Thymus (tissue), 11 donors: Measurements from ENCODE around the gene CCDC170. TPM values are rescaled to one million over a fixed set of nuclear protein-coding genes. Genes with fewer than 3 reads are reported as not detected.

ENCODE experiments used
- DNase-seq, 9 donors: peaks; one replicate each; pipeline ENCODE4 v3.0.0-alpha.2; 2013; ENCODE audit warnings: low spot score in 9 of 9, low read depth in 6 of 9, missing footprints in 1 of 9
- H3K27ac ChIP-seq, 2 donors: one replicate each; pipeline ENCODE4 v1.5.1; 2013; ENCODE audit warnings: control low read depth in 1 of 2, low read depth in 1 of 2, low read length in 1 of 2, mild to moderate bottlenecking in 1 of 2, moderate library complexity in 1 of 2
- H3K27me3 ChIP-seq, 2 donors: one replicate each; pipeline ENCODE4 v1.5.1; 2013; ENCODE audit warnings: low read length in 1 of 2; ENCODE audit not compliant: control insufficient read depth in 2 of 2, insufficient read depth in 1 of 2
- H3K36me3 ChIP-seq, 2 donors: one replicate each; pipeline ENCODE4 v1.5.1; 2013; ENCODE audit warnings: low read length in 1 of 2, mild to moderate bottlenecking in 1 of 2, moderate library complexity in 1 of 2; ENCODE audit not compliant: control insufficient read depth in 2 of 2, insufficient read depth in 2 of 2
- H3K4me1 ChIP-seq, 2 donors: one replicate each; pipeline ENCODE4 v1.5.1; 2013; ENCODE audit warnings: low read length in 2 of 2; ENCODE audit not compliant: control insufficient read depth in 2 of 2, insufficient read depth in 2 of 2
- H3K4me3 ChIP-seq, 2 donors: one replicate each; pipeline ENCODE4 v1.5.1; 2013; ENCODE audit warnings: low read length in 2 of 2, control low read depth in 1 of 2, mild to moderate bottlenecking in 1 of 2
- H3K9me3 ChIP-seq, 2 donors: one replicate each; pipeline ENCODE4 v1.5.1; 2013; ENCODE audit warnings: low read length in 1 of 2, mild to moderate bottlenecking in 1 of 2; ENCODE audit not compliant: control insufficient read depth in 2 of 2, insufficient read depth in 1 of 2
- WGBS: extraction: QIAGEN DNeasy Blood & Tissue Kit; methylation state at CpG from one replicate; pipeline ENCODE4 v1.1.7; 2013; 5-methylcytosine and 5-hydroxymethylcytosine counted together
- polyA plus RNA-seq: library from polyadenylated mRNA; stranded (reverse); fragments of 200-250 nt; gene quantifications from one replicate; pipeline ENCODE4 v1.2.3, GENCODE V29; 2013
- total RNA-seq: library from RNA; stranded (reverse); fragments of 120-200 nt; gene quantifications from one replicate; pipeline ENCODE4 v1.2.4, GENCODE V29; 2013
- donor health status: healthy.

Gene CCDC170
- total and polyA plus RNA-seq, 2 donors, result 0.21 to 0.66 TPM

DNA sequence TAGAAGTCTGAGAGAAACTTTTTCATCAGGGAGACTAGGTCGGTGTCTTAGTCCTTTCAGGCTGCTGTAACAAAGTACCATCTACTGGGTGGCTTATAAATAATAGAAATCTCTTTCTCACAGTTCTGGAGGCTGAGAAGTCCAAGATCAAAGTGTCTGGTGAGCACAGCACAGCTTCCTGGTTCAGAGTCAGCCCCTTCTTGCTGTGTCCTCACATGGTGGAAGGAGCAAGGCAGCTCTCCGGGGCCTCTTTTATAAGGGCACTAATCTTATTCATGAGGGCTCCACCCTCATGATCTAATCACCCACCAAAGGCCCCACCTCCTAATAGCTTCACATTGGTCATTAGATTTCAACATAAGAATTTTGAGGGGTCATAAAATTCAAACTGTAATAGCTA lies 122.8 kb downstream of the CCDC170 start:
- Histone ChIP-seq H3K27me3 (no peaks in the 10 kb centered on the region), H3K9me3 (no peaks in the 10 kb centered on the region)
- no peak for DNase-seq

DNA sequence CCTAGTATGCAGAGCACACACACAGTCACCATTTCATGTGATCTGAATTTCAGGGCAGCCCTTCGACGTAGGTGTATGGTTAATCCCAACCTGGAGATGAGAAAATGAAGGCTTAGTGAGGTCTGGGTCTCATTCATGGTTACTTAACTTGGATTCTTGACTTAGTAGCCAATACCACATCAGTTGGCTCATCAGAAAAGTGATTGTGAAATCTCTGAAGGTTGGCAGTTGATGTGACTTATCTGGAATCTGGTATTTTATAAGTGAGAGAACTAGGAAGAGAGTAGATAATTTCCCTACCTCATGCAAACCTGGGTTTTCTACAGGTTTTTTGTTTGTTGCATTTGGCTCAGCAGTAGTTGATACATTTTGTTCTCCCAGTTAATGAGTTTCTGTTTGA lies 123.7 kb downstream of the CCDC170 start:
- peaks cover 0 to 11% of the 10 kb centered on the region in 2 donors for H3K4me1 ChIP-seq
- H3K27ac ChIP-seq, result no peak overlapping the region
- H3K4me3 ChIP-seq, result no peak overlapping the region
- WGBS, result 95% methylated on average over 2 of the region's 2 CpGs
- DNase-seq, result no peak
- no peaks in the 10 kb centered on the region for H3K36me3 ChIP-seq
- no peaks in the 10 kb centered on the region for H3K9me3 ChIP-seq
- no peaks in the 10 kb centered on the region for H3K27me3 ChIP-seq

More for the DNA sequence above, 122.8 kb downstream of the CCDC170 start:
- WGBS, result 93% methylated on average over 2 of the region's 2 CpGs
- no peak overlapping the region for H3K4me3 ChIP-seq
- no peak overlapping the region for H3K27ac ChIP-seq
- peaks cover 0 to 11% of the 10 kb centered on the region in 2 donors for H3K4me1 ChIP-seq
- H3K36me3 ChIP-seq, result no peaks in the 10 kb centered on the region

DNA sequence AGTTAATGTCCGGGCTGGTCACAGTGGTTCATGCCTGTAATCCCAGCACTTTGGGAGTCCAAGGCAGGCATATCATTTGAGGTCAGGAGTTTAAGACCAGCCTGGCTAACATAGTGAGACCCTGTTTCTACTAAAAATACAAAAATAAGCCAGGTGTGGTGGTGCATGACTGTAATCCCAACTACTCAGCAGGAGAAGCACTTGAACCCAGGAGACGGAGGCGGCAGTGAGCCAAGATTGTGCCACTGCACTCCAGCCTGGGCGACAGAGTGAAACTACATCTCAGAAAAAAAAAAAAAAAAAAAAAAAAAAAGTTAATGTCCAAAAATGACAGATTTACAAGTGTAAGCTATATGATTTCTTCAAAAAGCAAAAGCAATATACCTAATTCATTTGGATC lies 124.9 kb downstream of the CCDC170 start:
- Histone ChIP-seq H3K4me1 (peaks cover 0 to 11% of the 10 kb centered on the region in 2 donors), H3K4me3 (no peak overlapping the region), H3K36me3 (no peaks in the 10 kb centered on the region), H3K9me3 (no peaks in the 10 kb centered on the region), H3K27ac (no peak overlapping the region), H3K27me3 (no peaks in the 10 kb centered on the region)
- WGBS, result over 99% methylated on average over 4 of the region's 4 CpGs
- no peak for DNase-seq

DNA sequence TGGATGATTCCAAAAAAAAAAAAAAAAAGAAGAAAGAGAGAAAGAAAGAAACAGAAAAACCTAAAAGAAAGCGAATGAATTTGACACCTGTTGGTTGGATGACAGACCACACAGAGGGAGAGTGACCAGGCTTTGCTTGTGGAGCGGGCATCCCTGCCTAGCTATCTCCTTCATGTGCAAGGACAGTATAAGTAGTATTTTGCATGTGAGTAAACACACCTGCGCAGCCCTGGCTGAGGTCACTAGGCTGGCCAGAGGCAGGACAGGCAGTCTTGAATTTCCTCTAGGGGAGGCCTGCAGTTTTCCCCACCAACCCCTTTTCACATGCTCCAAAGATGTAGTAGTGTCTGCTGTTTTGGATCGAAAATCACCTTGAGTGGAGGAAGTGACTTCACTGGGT lies 126.4 kb downstream of the CCDC170 start:
- Histone ChIP-seq H3K36me3 (no peaks in the 10 kb centered on the region), H3K9me3 (no peaks in the 10 kb centered on the region), H3K27ac (no peak overlapping the region), H3K27me3 (no peaks in the 10 kb centered on the region), H3K4me3 (no peak overlapping the region), H3K4me1 (peaks cover 0 to 11% of the 10 kb centered on the region in 2 donors)
- no peak for DNase-seq
- WGBS, result 98% methylated on average over 4 of the region's 4 CpGs

DNA sequence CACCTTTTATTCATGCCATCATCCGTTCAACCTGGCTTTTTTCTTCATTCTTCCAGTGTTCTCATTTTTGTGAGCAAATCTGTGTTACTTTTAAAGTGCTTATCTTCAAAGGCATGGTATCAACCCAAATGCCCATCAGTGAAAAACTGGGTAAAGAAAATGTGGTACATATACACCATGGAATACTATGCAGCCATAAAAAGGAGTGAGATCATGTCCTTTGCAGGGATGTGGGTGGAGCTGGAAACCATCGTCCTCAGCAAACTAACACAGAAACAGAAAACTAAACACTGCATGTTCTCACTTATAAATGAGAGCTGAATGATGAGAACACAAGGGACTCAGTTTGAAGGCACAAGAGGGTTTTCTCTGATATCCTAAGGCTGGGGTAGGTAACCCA lies 130.3 kb downstream of the CCDC170 start:
- Histone ChIP-seq H3K27ac (no peak overlapping the region), H3K4me1 (no peaks in the 10 kb centered on the region), H3K9me3 (no peaks in the 10 kb centered on the region), H3K4me3 (no peak overlapping the region), H3K27me3 (no peaks in the 10 kb centered on the region), H3K36me3 (no peaks in the 10 kb centered on the region)
- DNase-seq, result no peak
- WGBS, result 91% methylated on average over 2 of the region's 2 CpGs

DNA sequence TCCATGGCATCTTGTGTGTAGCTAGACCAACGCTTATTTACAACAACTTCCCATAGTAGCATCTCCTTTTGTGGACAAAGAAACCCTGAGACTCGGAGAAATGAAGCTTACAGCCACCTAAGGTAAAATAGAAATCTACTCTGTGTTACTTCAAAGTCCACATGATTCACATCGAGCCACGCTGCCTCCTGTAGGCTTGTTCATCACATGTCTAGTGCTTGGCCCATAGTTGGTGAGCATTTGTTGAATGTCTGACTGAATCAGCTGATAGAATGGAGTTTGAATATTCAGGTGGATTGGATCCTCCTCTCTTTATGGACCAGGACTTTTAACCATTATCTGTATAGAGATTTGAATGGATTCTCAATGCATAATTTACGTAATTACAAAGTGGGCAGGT lies 130.7 kb downstream of the CCDC170 start:
- Histone ChIP-seq H3K27ac (no peak overlapping the region), H3K9me3 (no peaks in the 10 kb centered on the region), H3K36me3 (no peaks in the 10 kb centered on the region), H3K4me3 (no peak overlapping the region), H3K27me3 (no peaks in the 10 kb centered on the region), H3K4me1 (no peaks in the 10 kb centered on the region)
- no peak for DNase-seq
- WGBS, result 96% methylated on average over 5 of the region's 5 CpGs

DNA sequence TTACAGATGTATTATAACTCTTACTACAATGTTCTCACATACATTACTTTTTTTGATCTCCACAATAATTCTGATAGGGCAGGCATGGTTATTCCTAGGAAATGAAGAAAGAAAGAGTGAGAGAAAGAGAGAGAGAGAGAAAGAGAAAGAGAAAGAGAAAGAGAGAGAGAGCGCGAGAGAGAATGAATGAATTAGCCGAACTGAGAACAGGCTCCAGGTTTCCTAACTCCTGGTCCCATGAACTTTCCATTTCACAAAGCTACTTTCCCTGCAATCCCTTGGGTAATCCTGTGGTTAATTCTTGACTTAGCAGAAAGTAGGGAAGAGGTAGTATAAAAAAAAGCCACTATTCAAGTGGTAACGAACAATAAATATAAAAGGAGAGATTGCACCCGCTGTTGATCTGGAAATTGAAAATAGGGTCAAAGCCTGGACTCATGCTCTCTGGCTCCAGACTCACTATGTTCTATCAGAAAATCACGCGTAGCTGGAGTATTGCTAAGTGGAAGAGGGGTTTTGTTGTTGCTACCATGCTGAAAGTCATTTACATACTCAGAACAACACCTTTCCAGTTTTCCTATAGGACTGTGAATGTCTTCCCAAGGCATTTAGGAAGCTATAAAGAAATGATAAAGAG lies 131.2 kb downstream of the CCDC170 start:
- Histone ChIP-seq H3K27me3 (no peaks in the 10 kb centered on the region), H3K36me3 (no peaks in the 10 kb centered on the region), H3K4me3 (no peak overlapping the region), H3K9me3 (no peaks in the 10 kb centered on the region), H3K27ac (no peak overlapping the region), H3K4me1 (no peaks in the 10 kb centered on the region)
- DNase-seq, result no peak
- 96% methylated on average over 7 of the region's 7 CpGs for WGBS

DNA sequence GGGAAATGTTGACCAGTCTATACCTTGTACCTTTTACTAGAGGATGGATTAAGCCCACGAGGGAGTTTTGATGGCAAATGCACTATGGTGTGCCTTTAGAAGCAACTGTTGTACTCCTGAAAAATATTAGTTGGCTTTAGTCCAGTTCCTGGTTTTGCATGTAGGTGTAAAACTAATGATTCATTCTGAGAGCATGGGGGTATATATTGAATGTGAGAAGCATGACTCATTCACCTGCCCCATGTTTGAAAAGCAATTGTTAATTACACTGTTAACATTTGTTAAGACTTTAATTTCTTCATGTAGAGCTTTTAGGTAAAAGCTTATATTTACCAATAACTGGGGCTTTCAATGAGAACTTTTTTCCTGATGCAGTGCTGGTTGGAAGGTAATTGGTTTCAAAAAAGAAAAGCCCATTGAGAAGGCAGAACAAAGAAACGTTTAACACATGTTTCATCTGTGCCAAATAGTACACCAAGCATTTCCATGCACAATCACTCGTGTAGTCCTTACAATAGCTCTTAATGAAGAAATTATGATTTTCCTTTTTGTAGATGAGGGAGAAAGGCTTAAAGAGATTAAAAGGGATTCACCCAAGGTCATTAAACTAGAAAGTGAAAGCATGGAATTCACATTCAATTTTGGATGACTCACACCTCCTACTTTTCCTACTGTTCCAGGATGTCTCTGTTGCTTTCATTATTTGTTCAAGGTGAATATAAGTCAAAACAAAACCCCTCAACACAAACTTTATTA lies 134.1 kb downstream of the CCDC170 start:
- no peaks in the 10 kb centered on the region for H3K9me3 ChIP-seq
- H3K36me3 ChIP-seq, result no peaks in the 10 kb centered on the region
- 90% methylated on average over 3 of the region's 3 CpGs for WGBS
- no peaks in the 10 kb centered on the region for H3K4me1 ChIP-seq
- no peak for DNase-seq
- H3K4me3 ChIP-seq, result no peak overlapping the region
- no peak overlapping the region for H3K27ac ChIP-seq
- H3K27me3 ChIP-seq, result no peaks in the 10 kb centered on the region

DNA sequence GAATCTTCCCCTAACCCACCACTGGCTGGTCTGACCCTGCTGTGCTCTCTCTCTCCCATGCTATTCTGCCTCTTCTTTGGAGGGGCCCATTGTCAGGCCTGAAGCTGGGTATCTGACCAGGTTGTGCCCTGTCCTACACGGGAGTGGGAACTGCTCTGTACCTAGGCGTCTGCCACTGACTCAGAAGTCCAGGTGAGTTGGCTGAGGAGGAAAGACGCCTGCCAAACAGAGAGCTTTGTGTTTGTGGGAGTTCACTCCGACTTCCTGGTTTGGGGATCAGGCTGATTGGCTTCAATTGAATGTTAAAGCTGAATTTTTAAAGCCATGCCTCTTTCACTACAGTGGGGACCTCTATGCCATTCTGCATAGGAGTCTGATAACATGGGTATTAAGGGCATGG lies 136.0 kb downstream of the CCDC170 start:
- no peak for DNase-seq

More for the DNA sequence above, 136.0 kb downstream of the CCDC170 start:
- Histone ChIP-seq H3K27me3 (no peaks in the 10 kb centered on the region), H3K4me3 (no peak overlapping the region), H3K27ac (no peak overlapping the region), H3K36me3 (no peaks in the 10 kb centered on the region), H3K4me1 (no peaks in the 10 kb centered on the region), H3K9me3 (no peaks in the 10 kb centered on the region)
- WGBS, result 94% methylated on average over 4 of the region's 4 CpGs
